GM04503 (cell line): Measurements from ENCODE around the gene PRMT2.

Experiments used
- DNase-seq: peaks from one replicate; pipeline ENCODE4 v3.0.0-alpha.2; 2012; ENCODE audit warnings: low read depth

PRMT2 gene

GRCh38 chr21:46643379-46644177, 8.1 kb downstream of the PRMT2 start:
- no peak for DNase-seq

- no peak for DNase-seq
These were observed 10.4 kb downstream of the PRMT2 start for GRCh38 chr21:46645840-46646239.

GRCh38 chr21:46646541-46647154, 11.2 kb downstream of the PRMT2 start:
- DNase-seq = no peak

DNA sequence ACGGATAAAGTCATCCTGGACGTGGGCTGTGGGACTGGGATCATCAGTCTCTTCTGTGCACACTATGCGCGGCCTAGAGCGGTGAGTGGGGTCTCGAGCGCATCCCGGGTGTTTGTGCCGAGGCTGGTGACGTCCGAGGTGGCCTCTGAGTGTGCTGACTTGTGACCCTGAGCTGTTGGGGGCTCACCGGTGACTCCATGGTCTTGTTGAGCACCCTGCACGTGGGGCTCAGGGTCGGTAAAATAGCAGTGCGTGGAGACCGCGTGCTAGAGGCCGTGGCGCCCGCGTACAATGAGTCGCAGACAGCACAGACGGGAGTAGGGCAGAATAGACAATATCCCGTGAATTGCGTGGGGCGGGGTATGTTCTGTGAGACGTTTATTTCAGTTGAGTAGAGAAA, 13.1 kb downstream of the PRMT2 start:
- DNase-seq = no peak

DNA sequence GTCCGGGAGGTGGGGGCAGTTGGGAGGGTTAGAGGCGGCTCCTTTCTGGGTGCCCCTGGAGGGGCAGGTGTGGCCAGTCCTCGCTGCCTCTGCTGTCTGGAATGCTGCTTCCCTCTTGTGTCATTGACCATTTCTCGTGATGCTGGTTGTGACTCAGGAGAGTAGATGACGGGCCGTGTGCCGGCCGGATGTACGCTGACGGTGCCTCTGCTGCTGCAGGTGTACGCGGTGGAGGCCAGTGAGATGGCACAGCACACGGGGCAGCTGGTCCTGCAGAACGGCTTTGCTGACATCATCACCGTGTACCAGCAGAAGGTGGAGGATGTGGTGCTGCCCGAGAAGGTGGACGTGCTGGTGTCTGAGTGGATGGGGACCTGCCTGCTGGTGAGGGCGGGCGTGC, 13.9 kb downstream of the PRMT2 start:
- no peak for DNase-seq

GRCh38 chr21:46650476-46651098, 15.1 kb downstream of the PRMT2 start:
- DNase-seq = no peak

DNA sequence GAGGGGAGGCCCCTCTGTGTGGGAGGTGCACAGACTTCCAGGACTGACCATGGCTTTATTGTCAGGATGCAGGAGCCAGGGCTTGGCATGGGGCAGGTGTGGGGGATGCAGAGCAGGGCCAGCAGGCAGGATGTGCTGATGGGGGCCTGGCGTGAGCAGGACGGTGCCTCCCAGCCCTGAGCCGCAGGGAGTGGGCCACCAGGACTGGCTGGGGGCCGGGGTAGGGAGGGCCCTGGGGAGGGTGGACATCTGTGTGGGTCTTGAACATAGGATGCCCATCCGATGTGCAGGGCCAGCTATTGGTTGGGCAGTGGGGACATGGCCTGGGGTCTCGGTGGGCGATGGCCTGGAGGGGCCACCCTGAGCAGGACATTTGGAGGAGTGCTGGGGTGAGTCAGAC, 15.6 kb downstream of the PRMT2 start:
- DNase-seq = no peak

DNA sequence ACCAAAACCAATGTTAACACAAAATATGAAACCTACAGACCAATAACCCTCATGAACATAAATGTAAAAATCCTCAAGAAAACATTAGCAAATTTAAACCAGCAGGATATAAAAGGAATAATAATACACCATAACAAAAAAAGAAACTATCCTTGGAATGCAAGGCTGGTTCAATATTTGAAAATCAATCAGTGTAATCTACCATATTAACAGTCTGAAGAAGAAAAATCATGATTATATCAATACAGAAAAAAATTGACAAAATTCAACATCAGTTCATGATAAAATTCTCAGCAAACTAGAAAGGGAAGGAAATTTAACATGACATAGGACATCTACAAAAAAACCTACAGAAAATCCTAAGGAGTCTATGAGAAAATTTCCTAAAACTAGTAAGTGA, 19.8 kb downstream of the PRMT2 start:
- no peak for DNase-seq

- no peak for DNase-seq
These were observed 21.3 kb downstream of the PRMT2 start for GRCh38 chr21:46656820-46657219.

DNA sequence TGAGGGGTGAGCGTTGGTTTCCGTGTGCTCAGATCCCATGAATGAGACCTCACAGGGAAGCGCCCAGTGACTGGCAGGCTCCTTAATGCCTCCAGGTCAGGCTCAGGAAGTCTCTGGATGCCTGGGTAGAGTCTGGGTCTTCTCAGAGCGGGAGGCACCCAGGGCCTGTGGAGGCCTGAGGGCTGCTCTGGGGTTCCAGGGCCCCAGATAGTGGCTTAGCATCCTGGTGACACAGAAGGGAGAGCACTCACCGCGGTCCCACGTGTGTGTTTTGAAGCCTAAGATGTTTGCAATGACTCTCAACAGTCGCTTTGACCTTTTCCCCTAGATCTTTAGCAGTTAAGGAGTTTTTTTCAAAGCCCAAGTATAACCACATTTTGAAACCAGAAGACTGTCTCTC, 25.0 kb downstream of the PRMT2 start:
- DNase-seq = no peak

DNA sequence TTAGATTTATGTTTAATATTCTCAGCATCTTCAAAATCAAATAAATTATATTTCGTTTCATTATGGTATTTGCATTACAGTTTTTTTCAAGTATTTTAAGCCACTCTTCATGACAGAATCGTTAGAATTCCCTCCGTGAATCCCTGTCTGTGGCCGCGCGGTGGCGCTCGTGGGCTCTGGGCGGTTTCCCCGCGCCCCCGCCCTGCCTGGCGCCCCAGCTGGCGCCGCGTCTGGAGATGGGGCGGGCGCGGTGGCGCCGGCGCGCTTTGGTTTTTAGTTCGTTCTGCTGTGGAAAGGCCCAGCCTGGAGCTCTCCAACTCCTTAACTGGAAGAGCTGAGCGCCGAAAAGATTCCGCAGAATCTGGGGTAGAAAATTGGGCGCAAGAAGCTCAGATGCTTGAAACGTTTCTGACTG, 25.7 kb downstream of the PRMT2 start:
- DNase-seq = no peak

- no peak for DNase-seq
These were observed 26.3 kb downstream of the PRMT2 start for GRCh38 chr21:46661642-46662366.

DNA sequence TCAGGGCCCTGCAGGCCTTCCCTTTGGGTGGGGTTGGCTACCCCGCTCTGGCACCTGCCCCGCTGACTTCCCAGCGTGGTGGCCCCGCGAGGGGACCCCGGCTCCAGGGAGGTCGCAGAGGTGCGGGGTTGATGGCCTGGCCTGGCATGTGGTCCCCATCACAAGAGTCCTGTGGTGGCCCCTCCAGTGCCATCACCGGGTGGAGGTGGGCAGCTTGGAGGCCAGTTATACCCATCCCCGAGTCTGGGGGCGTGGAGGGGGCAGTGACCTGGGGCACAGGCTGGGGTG, 26.8 kb downstream of the PRMT2 start:
- DNase-seq = no peak

DNA sequence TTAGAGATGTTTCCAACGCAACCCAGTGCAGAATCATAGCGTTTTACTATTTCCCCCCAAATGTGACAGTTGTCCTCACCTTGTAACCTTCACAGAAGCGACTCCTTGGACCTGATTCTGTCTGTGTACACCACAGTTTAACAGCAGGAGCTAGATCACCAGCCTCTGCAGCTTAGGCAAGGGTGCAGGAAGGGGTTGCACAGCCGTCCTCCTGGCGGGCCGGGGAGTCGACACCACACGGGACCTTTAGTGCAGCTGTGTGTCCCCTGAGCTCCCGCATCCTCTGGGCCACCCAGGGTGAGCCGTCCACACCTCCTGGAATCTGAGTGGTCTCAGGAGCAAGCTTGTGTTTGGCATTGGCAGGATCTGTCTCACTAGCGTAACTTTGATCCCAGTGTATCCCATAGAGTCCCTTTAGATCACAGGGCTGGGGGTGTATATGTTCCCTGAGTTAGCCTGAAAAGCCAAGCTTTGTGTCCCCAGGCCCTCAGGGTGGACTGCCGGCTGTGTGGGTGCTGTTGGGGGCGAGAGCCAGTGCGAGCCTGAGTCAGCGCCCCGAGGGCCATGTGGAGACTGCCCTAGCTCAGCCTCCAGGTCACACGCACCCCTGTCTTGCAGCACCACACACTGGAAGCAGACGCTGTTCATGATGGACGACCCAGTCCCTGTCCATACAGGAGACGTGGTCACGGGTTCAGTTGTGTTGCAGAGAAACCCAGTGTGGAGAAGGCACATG, 27.5 kb downstream of the PRMT2 start:
- no peak for DNase-seq

GRCh38 chr21:46663754-46664153, 28.3 kb downstream of the PRMT2 start:
- no peak for DNase-seq

DNA sequence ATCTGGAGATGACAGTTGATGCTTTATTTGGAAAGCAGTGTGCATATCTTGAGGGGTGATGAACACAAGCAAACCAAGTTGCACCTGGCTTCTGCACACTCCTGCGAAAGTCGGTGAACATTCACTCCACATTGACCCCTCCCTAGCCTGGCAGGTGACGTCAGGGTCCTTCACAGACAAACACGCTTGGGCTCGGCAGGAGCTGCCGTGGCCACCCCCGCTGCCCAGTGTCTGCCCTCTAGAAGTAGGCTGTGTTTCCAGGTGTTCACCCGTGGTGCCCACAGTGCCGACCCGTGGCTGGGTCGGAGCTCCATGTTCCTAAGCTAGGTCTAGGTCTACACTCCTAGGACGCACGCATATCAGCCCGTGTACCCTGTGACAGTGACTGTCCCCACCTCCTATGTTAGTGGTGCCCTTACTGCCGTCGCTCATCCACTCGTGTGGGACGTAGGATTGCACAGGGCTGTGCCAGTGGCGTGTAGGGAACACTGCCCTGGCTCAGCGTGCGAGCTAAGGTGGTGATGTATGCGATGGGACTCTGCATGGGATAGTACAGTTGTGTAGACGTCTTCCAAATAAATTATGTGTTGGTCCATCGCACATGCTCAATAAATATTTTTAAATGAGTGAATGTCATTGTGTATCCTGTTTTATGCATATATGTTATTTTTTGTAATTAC, 29.0 kb downstream of the PRMT2 start:
- DNase-seq = no peak

DNA sequence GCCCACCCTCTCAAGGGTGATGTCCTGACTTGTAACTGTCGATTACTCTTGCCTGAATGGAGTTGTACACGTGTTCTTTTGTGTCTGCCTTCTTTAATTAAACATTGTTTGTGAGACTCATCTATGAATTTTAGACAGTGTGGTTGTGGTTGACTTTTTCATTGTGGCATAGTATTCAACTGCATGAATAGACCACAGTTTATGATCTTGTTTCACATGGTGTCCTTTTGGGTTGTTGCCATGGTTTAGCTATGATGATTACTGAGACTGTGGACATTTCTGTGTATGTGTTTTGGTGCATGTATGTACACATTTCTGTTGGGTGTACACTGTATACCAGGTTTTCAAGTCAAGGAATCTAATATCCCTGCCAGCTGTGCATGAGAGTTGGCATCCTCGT, 30.1 kb downstream of the PRMT2 start:
- DNase-seq = no peak

DNA sequence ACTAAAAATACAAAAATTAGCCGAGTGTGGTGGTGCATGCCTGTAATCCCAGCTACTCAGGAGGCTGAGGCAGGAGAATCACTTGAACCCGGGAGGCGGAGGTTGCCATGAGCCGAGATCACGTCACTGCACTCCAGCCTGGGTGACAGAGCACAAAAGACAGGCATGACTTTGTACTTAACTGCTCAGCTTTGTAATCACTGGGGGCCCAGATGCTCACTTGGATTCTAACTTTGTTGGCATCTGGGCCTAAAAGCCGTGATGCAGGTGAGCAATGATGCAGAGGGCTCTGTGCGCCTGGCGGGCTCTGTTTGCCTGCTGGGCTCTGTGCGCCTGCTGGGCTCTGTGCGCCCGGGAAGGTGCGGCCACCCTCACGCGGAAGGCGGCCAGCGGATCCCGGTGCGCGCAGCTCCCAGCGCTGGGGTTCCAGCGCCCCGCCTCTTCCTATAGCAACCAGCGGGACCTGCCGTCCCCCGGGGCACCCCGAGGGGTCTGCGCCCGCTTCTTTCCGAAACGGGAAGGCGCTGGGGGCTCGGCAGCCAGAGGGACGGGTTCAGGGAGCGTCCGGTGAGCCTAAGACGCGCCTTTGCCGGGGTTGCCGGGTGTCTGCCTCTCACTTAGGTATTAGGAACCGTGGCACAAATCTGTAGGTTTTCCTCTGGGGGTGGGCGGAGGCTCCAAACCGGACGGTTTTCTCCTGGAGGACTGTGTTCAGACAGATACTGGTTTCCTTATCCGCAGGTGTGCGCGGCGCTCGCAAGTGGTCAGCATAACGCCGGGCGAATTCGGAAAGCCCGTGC, 31.7 kb downstream of the PRMT2 start:
- DNase-seq = no peak

DNA sequence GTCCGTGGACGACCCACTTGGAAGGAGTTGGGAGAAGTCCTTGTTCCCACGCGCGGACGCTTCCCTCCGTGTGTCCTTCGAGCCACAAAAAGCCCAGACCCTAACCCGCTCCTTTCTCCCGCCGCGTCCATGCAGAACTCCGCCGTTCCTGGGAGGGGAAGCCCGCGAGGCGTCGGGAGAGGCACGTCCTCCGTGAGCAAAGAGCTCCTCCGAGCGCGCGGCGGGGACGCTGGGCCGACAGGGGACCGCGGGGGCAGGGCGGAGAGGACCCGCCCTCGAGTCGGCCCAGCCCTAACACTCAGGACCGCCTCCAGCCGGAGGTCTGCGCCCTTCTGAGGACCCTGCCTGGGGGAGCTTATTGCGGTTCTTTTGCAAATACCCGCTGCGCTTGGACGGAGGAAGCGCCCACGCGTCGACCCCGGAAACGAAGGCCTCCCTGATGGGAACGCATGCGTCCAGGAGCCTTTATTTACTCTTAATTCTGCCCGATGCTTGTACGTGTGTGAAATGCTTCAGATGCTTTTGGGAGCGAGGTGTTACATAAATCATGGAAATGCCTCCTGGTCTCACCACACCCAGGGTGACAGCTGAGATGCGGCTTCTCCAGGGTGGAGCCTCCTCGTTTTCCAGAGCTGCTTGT, 32.4 kb downstream of the PRMT2 start:
- DNase-seq = no peak

GRCh38 chr21:46668381-46668780, 32.9 kb downstream of the PRMT2 start:
- no peak for DNase-seq
